DMS153 treated with DMSO at 0.1 percent for 48 hours (cell line): Measurements from ENCODE around the gene AHI1.
"Not testable (repeated sequence)": the region's sequence is repeated elsewhere in the genome, so short reads cannot be mapped to it uniquely, and the experiment has no call there.

ENCODE experiments used
- DNase-seq: peaks from one replicate; lab custom pipeline; 2025; ENCODE audit not compliant: unreplicated experiment; lab: John Stamatoyannopoulos, UW

Gene AHI1

GRCh38 chr6:135506270-135506997 lies 8.9 kb upstream of the AHI1 start:
- peak; percentile 30 for DNase-seq

GRCh38 chr6:135505648-135506047 lies 8.1 kb upstream of the AHI1 start:
- DNase-seq, result no peak

GRCh38 chr6:135505222-135505621 lies 7.7 kb upstream of the AHI1 start:
- no peak for DNase-seq

GRCh38 chr6:135504734-135505133 lies 7.2 kb upstream of the AHI1 start:
- DNase-seq, result no peak

- no peak for DNase-seq
Measured at GRCh38 chr6:135503703-135504475, 6.3 kb upstream of the AHI1 start.

- no peak for DNase-seq
Measured at GRCh38 chr6:135499441-135500340, 2.2 kb upstream of the AHI1 start.

GRCh38 chr6:135498185-135498841 lies 773 bp upstream of the AHI1 start:
- DNase-seq, result peak; percentile 55

GRCh38 chr6:135496800-135497411 lies 634 bp downstream of the AHI1 start:
- DNase-seq, result no peak

GRCh38 chr6:135493218-135493961 lies 4.2 kb downstream of the AHI1 start:
- DNase-seq, result no peak

- no peak for DNase-seq
Measured at GRCh38 chr6:135490381-135490780, 7.2 kb downstream of the AHI1 start.

- no peak for DNase-seq
Measured at GRCh38 chr6:135488023-135488422, 9.5 kb downstream of the AHI1 start.

GRCh38 chr6:135483903-135484302 lies 13.6 kb downstream of the AHI1 start:
- not testable (repeated sequence) for DNase-seq

GRCh38 chr6:135481783-135482369 lies 15.7 kb downstream of the AHI1 start:
- no peak for DNase-seq

- no peak for DNase-seq
Measured at GRCh38 chr6:135479601-135480000, 17.9 kb downstream of the AHI1 start.

GRCh38 chr6:135478626-135479025 lies 18.9 kb downstream of the AHI1 start:
- no peak for DNase-seq

GRCh38 chr6:135475292-135475886 lies 22.2 kb downstream of the AHI1 start:
- no peak for DNase-seq

GRCh38 chr6:135474362-135474761 lies 23.2 kb downstream of the AHI1 start:
- DNase-seq, result no peak

GRCh38 chr6:135465903-135466302 lies 31.6 kb downstream of the AHI1 start:
- no peak for DNase-seq

- no peak for DNase-seq
Measured at GRCh38 chr6:135465307-135465706, 32.2 kb downstream of the AHI1 start.
